Endothelial cell of umbilical vein (primary cell): ENCODE data around the gene RAB3B. TPM values are rescaled to one million over a fixed set of nuclear protein-coding genes. Genes with fewer than 3 reads are reported as not detected.

Experiments
- BruUV-seq: library from RNA; stranded (reverse); fragments of 400-500 nt; replicated peaks from 2 replicates; lab custom pipeline; 2021; lab: Mats Ljungman, UMichigan
- CTCF ChIA-PET: fragments of 300-600, 350-600 bp; sonication (Branson Sonifier 250); formaldehyde crosslinking; loops from one replicate; lab custom pipeline; 2021; ENCODE audit warnings: antibody characterized with exemption, inconsistent platforms; lab: Charles Lee
- POLR2A ChIA-PET: fragments of 300-600, 350-600 bp; sonication (Branson Sonifier 250); formaldehyde crosslinking; loops from one replicate; lab custom pipeline; 2021; ENCODE audit warnings: antibody characterized with exemption, inconsistent platforms; lab: Charles Lee
- DNase-seq: peaks from one replicate; pipeline ENCODE4 v3.0.0-alpha.2; 2011; ENCODE audit warnings: low read depth, low spot score
- FAIRE-seq: peaks from 2 replicates; lab custom pipeline; 2011; peaks lifted over from hg19 to GRCh38; lab: Jason Lieb, UNC
- H2AFZ ChIP-seq: 2 replicates; pipeline ENCODE4 v1.6.0; 2012; ENCODE audit warnings: low read depth, low read length, control low read depth, inconsistent platforms
- H3K27ac ChIP-seq: 2 replicates; pipeline ENCODE4 v1.5.1; 2011; ENCODE audit warnings: low read depth, mild to moderate bottlenecking, control low read depth, low read length, moderate library complexity; ENCODE audit not compliant: insufficient read depth
- H3K27me3 ChIP-seq, 2 experiments: 2 replicates each; pipeline versions ENCODE4 v1.6.0 to v1.6.1; 2011; ENCODE audit warnings: low read length in 2 of 2, mixed read lengths in 1 of 2; ENCODE audit not compliant: control insufficient read depth in 2 of 2, insufficient read depth in 2 of 2
- H3K36me3 ChIP-seq, 2 experiments: 2 replicates in 1 of 2; 3 replicates in 1 of 2; pipeline ENCODE4 v1.5.1; 2011; ENCODE audit warnings: low read length in 2 of 2, mild to moderate bottlenecking in 1 of 2, moderate library complexity in 1 of 2; ENCODE audit not compliant: control insufficient read depth in 2 of 2, insufficient read depth in 2 of 2; ENCODE audit errors: extremely low read depth in 1 of 2
- H3K4me1 ChIP-seq: 3 replicates; pipeline ENCODE4 v1.5.1; 2011; ENCODE audit warnings: mild to moderate bottlenecking, low read length; ENCODE audit not compliant: control insufficient read depth, insufficient read depth; ENCODE audit errors: extremely low read depth
- H3K4me2 ChIP-seq: 2 replicates; pipeline ENCODE4 v1.6.1; 2011; ENCODE audit warnings: low read length, control low read depth, mixed read lengths; ENCODE audit not compliant: insufficient read depth
- H3K4me3 ChIP-seq, 3 experiments: fragments of 200-600 bp in 1 of 3; sonication (generic), shearing (Covaris generic) in 1 of 3; replicated peaks in 1 of 3; 2 replicates each; pipeline ENCODE4 v1.5.1; 2011 to 2016; ENCODE audit warnings: control low read depth in 3 of 3, low read length in 3 of 3, mild to moderate bottlenecking in 2 of 3, inconsistent platforms in 1 of 3, low read depth in 1 of 3, moderate library complexity in 1 of 3; ENCODE audit not compliant: insufficient read depth in 1 of 3
- H3K79me2 ChIP-seq: 2 replicates; pipeline ENCODE4 v1.6.0; 2012; ENCODE audit warnings: low read length, inconsistent platforms; ENCODE audit not compliant: control insufficient read depth, insufficient read depth
- H3K9ac ChIP-seq: replicated peaks from 2 replicates; pipeline ENCODE3; 2011; ENCODE audit warnings: low read length, control low read depth; ENCODE audit not compliant: insufficient read depth; ENCODE audit errors: extremely low read depth
- H3K9me1 ChIP-seq: replicated peaks from 3 replicates; pipeline ENCODE4 v1.6.0; 2011; ENCODE audit warnings: mild to moderate bottlenecking, low read length; ENCODE audit not compliant: control insufficient read depth, insufficient read depth; ENCODE audit errors: extremely low read depth
- H3K9me3 ChIP-seq: replicated peaks from 2 replicates; pipeline ENCODE4 v1.5.1; 2012; ENCODE audit warnings: low read length, inconsistent platforms; ENCODE audit not compliant: control insufficient read depth, insufficient read depth
- H4K20me1 ChIP-seq: replicated peaks from 2 replicates; pipeline ENCODE3; 2011; ENCODE audit warnings: mild to moderate bottlenecking, low read length; ENCODE audit not compliant: control insufficient read depth, insufficient read depth; ENCODE audit errors: extremely low read depth
- CTCF ChIP-seq, 2 donors: IDR thresholded peaks; 1 replicate in 1 of 2; 2 replicates in 1 of 2; pipeline ENCODE4 v1.5.1; 2011; ENCODE audit warnings: low read length in 2 of 2, mild to moderate bottlenecking in 2 of 2, moderate library complexity in 2 of 2, control low read depth in 1 of 2, inconsistent platforms in 1 of 2, low read depth in 1 of 2; ENCODE audit not compliant: insufficient read depth in 1 of 2; ENCODE audit errors: extremely low read depth in 1 of 2
- EZH2 ChIP-seq: IDR thresholded peaks from 2 replicates; pipeline ENCODE4 v1.6.1; 2012; ENCODE audit warnings: borderline replicate concordance, low read depth, mild to moderate bottlenecking, moderate library complexity, low read length, inconsistent platforms; ENCODE audit not compliant: severe bottlenecking
- FOS ChIP-seq: IDR thresholded peaks from 2 replicates; pipeline ENCODE4 v1.6.1; 2011; ENCODE audit warnings: mild to moderate bottlenecking, low read length, moderate library complexity, borderline replicate concordance; ENCODE audit not compliant: insufficient read depth
- GATA2 ChIP-seq: IDR thresholded peaks from 2 replicates; pipeline ENCODE4 v1.7.0; 2011; ENCODE audit warnings: low read depth, mild to moderate bottlenecking, moderate library complexity, mixed read lengths, low read length; ENCODE audit not compliant: insufficient read length, insufficient read depth
- JUN ChIP-seq: IDR thresholded peaks from 2 replicates; pipeline ENCODE4 v1.6.1; 2011; ENCODE audit warnings: borderline replicate concordance, low read depth; ENCODE audit not compliant: insufficient read length, insufficient read depth
- MYC ChIP-seq: IDR thresholded peaks from one replicate; pipeline ENCODE4 v1.6.1; 2011; ENCODE audit warnings: mild to moderate bottlenecking, low read depth, low read length
- POLR2A ChIP-seq: IDR thresholded peaks from 2 replicates; pipeline ENCODE4 v1.6.1; 2012; ENCODE audit warnings: low read depth, mild to moderate bottlenecking, control low read depth, low read length
- POLR2AphosphoS5 ChIP-seq: IDR thresholded peaks from 2 replicates; pipeline ENCODE4 v1.6.1; 2012; ENCODE audit warnings: low read depth, mild to moderate bottlenecking, control low read depth, low read length, moderate library complexity; ENCODE audit not compliant: insufficient read depth
- dilution Hi-C: fragments of 300-500 bp; cut with MboI; formaldehyde crosslinking; loops from one replicate; pipeline ENCODE4 v1.15.0; 2019; ENCODE audit warnings: low sequenced_read_pairs; ENCODE audit not compliant: extremely low pct_ligation_motif_present
- intact Hi-C: fragments of 100-400 bp; cut with micrococcal nuclease; formaldehyde crosslinking; loops from one replicate; pipeline ENCODE4 v1.10.0; 2022
- polyA plus RNA-seq, 4 experiments: library from polyadenylated mRNA; depleted of rRNA in 3 of 4; stranded (reverse) in 3 of 4; unstranded in 1 of 4; fragments of >200 nt; gene quantifications; 2 replicates each; pipeline versions ENCODE4 v1.2.1 to v1.2.3, GENCODE V29; 2011 to 2012; ENCODE audit warnings: missing spikeins in 1 of 4
- total RNA-seq: library from RNA; stranded (reverse); gene quantifications from 2 replicates; pipeline ENCODE4 v1.2.3, GENCODE V29; 2021
- TF ChIP-seq, protein P1 (sequence below): IDR thresholded peaks from 2 replicates; pipeline ENCODE4 v1.6.1; 2011; ENCODE audit not compliant: insufficient read depth, insufficient read length

The RAB3B gene
- total and polyA plus RNA-seq, 2 donors (not counting 3 experiments of a cell fraction or from before 2014, with no cell fraction given), result 4.1 to 10.4 TPM

DNA sequence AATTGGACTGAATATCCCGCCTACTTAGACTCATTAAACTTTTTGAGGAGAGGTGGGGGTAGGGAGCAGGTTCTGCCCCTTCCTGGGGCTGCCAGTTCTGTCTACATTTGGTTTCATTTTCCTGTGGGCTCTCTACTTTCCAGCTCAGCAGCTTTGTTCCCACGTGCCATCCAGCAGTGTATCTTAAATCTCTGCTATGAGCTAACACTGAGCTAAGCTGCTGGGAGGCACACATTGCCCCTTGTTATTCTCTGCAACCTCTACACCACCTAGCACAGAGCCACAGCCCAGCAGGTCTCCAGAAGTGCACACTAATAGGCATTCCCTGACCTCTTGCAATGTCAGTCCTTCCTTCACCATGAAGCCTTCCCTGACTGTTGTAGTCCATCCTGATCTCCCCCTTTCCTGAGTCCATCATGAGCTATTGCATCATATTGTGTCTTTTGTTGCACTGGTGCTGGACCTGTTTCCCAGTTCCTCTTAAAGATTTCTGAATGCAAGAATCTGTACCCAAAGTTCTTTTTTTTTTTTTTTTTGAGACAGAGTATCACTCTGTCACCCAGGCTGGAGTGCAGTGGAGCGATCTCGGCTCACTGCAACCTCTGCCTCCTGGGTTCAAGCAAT, 83.3 kb downstream of the RAB3B start:
- dilution Hi-C loops, result no loop called here
- CTCF ChIA-PET, result interaction anchor here (1.1 kb wide), 1 partner anchor 10 kb away, joined by 6 read pairs; no protein-coding TSS in a partner anchor
- no peak overlapping the region for H3K27ac ChIP-seq
- H4K20me1 ChIP-seq, result no peaks in the 10 kb centered on the region
- no peak overlapping the region for H3K4me3 ChIP-seq
- H3K4me1 ChIP-seq, result no peaks in the 10 kb centered on the region
- H3K27me3 ChIP-seq, result no peaks in the 10 kb centered on the region
- H2AFZ ChIP-seq, result no peak overlapping the region
- TF ChIP-seq JUN (no peak), POLR2A (no peak), CTCF (IDR thresholded peaks at IDR 0.05; ENCODE audit: extremely low read depth in 1 of 2, insufficient read depth in 1 of 2, low read depth in 1 of 2, low read length in 2 of 2) (no peak), MYC (no peak), GATA2 (no peak), FOS (no peak), EZH2 (no peak), POLR2AphosphoS5 (no peak)
- TF ChIP-seq, protein P1, sequence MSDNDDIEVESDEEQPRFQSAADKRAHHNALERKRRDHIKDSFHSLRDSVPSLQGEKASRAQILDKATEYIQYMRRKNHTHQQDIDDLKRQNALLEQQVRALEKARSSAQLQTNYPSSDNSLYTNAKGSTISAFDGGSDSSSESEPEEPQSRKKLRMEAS, result no peak
- no peak overlapping the region for H3K4me2 ChIP-seq
- no peaks in the 10 kb centered on the region for H3K79me2 ChIP-seq
- H3K9me1 ChIP-seq, result no peaks in the 10 kb centered on the region
- intact Hi-C loops, result no loop called here
- no peaks in the 10 kb centered on the region for H3K36me3 ChIP-seq
- H3K9ac ChIP-seq, result no peak overlapping the region
- FAIRE-seq, result no peak
- no peak for DNase-seq
- BruUV-seq, result no TSS peak
- no peaks in the 10 kb centered on the region for H3K9me3 ChIP-seq
- POLR2A ChIA-PET, result no interaction called here
